HFF-Myc (cell line): Measurements from ENCODE around the gene KCTD4.

Source experiments
- DNase-seq: peaks from one replicate; pipeline ENCODE4 v3.0.0-alpha.2; 2011; ENCODE audit warnings: low read depth; ENCODE audit errors: extremely low read depth
- H3K4me3 ChIP-seq: replicated peaks from 2 replicates; pipeline ENCODE4 v1.5.1; 2011; ENCODE audit warnings: low read depth, mild to moderate bottlenecking, control low read depth, low read length
- CTCF ChIP-seq: IDR thresholded peaks from 2 replicates; pipeline ENCODE4 v1.5.1; 2012; ENCODE audit warnings: mild to moderate bottlenecking, low read depth, low read length, control low read depth; ENCODE audit errors: missing control alignments

KCTD4 gene

GRCh38 chr13:45180713-45181601 is 19.9 kb downstream of the KCTD4 start:
- no peak overlapping the region for H3K4me3 ChIP-seq
- TF ChIP-seq CTCF = no peak

GRCh38 chr13:45180303-45180702 is 20.5 kb downstream of the KCTD4 start:
- TF ChIP-seq CTCF = no peak
- DNase-seq = no peak
- no peak overlapping the region for H3K4me3 ChIP-seq

More at GRCh38 chr13:45180713-45181601, 19.9 kb downstream of the KCTD4 start:
- DNase-seq = no peak

- no peak for DNase-seq
- TF ChIP-seq CTCF = no peak
- no peak overlapping the region for H3K4me3 ChIP-seq
These were observed 21.4 kb downstream of the KCTD4 start for GRCh38 chr13:45179428-45179827.

- DNase-seq = no peak
These were observed 22.3 kb downstream of the KCTD4 start for GRCh38 chr13:45178349-45179162.

GRCh38 chr13:45174478-45174877 is 26.4 kb downstream of the KCTD4 start:
- no peak for TF ChIP-seq CTCF
- H3K4me3 ChIP-seq = no peak overlapping the region
- no peak for DNase-seq

More at GRCh38 chr13:45178349-45179162, 22.3 kb downstream of the KCTD4 start:
- TF ChIP-seq CTCF = no peak
- no peak overlapping the region for H3K4me3 ChIP-seq

GRCh38 chr13:45168555-45168930 is 32.3 kb downstream of the KCTD4 start:
- TF ChIP-seq CTCF = no peak
- no peak overlapping the region for H3K4me3 ChIP-seq
- DNase-seq = no peak
